Liver (tissue), 3 donors: ENCODE results near the gene WDR27.

ENCODE experiments used
- ATF3 ChIP-seq: IDR thresholded peaks from 2 replicates; pipeline ENCODE4 v1.6.1; 2016; ENCODE audit warnings: antibody characterized with exemption
- CTCF ChIP-seq: fragments of 150-350 bp; IDR thresholded peaks from 2 replicates; pipeline ENCODE4 v1.5.1; 2017; ENCODE audit warnings: improper control_type of control experiment, low read depth, low read length; ENCODE audit not compliant: missing input control
- EGR1 ChIP-seq, 2 donors: IDR thresholded peaks; 2 replicates each; pipeline ENCODE4 v1.6.1; 2016 to 2018; ENCODE audit warnings: antibody characterized with exemption in 2 of 2, low read depth in 2 of 2
- FOXA1 ChIP-seq: IDR thresholded peaks from 2 replicates; pipeline ENCODE4 v1.6.1; 2016; ENCODE audit warnings: antibody characterized with exemption
- FOXA2 ChIP-seq: IDR thresholded peaks from 2 replicates; pipeline ENCODE4 v1.6.1; 2016; ENCODE audit warnings: antibody characterized with exemption
- MAX ChIP-seq: IDR thresholded peaks from 2 replicates; pipeline ENCODE4 v1.6.1; 2016; ENCODE audit warnings: antibody characterized with exemption
- RAD21 ChIP-seq, 2 donors: IDR thresholded peaks; 2 replicates each; pipeline ENCODE4 v1.6.1; 2016; ENCODE audit warnings: antibody characterized with exemption in 2 of 2, mild to moderate bottlenecking in 2 of 2
- REST ChIP-seq: IDR thresholded peaks from 2 replicates; pipeline ENCODE4 v1.6.1; 2016; ENCODE audit warnings: antibody characterized with exemption, mild to moderate bottlenecking
- TAF1 ChIP-seq: conservative IDR thresholded peaks from 2 replicates; pipeline ENCODE4 v1.6.1; 2016; ENCODE audit warnings: antibody characterized with exemption, mild to moderate bottlenecking
- YY1 ChIP-seq: IDR thresholded peaks from 2 replicates; pipeline ENCODE4 v1.6.1; 2016; ENCODE audit warnings: antibody characterized with exemption, mild to moderate bottlenecking
- ZBTB33 ChIP-seq: IDR thresholded peaks from 2 replicates; pipeline ENCODE4 v1.6.1; 2016; ENCODE audit warnings: antibody characterized with exemption
- donor health status: healthy.
- donor health status: healthy.

- TF ChIP-seq CTCF (no peak), REST (no peak), FOXA1 (no peak), ATF3 (no peak), MAX (no peak), TAF1 (no peak), YY1 (no peak), RAD21 (IDR thresholded peaks at IDR 0.05) (no peak), ZBTB33 (no peak), FOXA2 (no peak), EGR1 (IDR thresholded peaks at IDR 0.05; ENCODE audit: low read depth in 2 of 2) (no peak)
Observed at GRCh38 chr6:169491482-169491881, 210.3 kb downstream of the WDR27 start.
